MM.1S (cell line): ENCODE data around the gene GP1BA.

Source experiments
- DNase-seq: peaks from one replicate; pipeline ENCODE4 v3.0.0-alpha.2; 2015
- H2AFZ ChIP-seq: fragments of 300-600 bp; sonication (generic); 2 replicates; pipeline ENCODE4 v1.6.0; 2016; ENCODE audit warnings: antibody characterized with exemption, low read length
- H3F3A ChIP-seq: fragments of 300-600 bp; sonication (generic); 2 replicates; pipeline ENCODE4 v1.6.1; 2016; ENCODE audit warnings: mild to moderate bottlenecking, antibody characterized with exemption, low read length, moderate library complexity, mixed read lengths; ENCODE audit not compliant: insufficient read depth
- H3K27ac ChIP-seq: fragments of 300-600 bp; sonication (generic); 2 replicates; pipeline ENCODE4 v1.5.1; 2016; ENCODE audit warnings: mild to moderate bottlenecking, low read length
- H3K27me3 ChIP-seq: fragments of 300-600 bp; sonication (generic); replicated peaks from 2 replicates; pipeline ENCODE4 v1.6.0; 2016; ENCODE audit warnings: low read length; ENCODE audit not compliant: insufficient read depth
- H3K36me3 ChIP-seq: fragments of 300-600 bp; sonication (generic); replicated peaks from 2 replicates; pipeline ENCODE4 v1.6.1; 2016; ENCODE audit warnings: mild to moderate bottlenecking, low read length, mixed read lengths; ENCODE audit not compliant: insufficient read depth
- H3K4me1 ChIP-seq: fragments of 300-600 bp; sonication (generic); 2 replicates; pipeline ENCODE4 v1.6.1; 2016; ENCODE audit warnings: low read length, mixed read lengths
- H3K4me2 ChIP-seq: fragments of 300-600 bp; sonication (generic); 2 replicates; pipeline ENCODE4 v1.6.0; 2016; ENCODE audit warnings: low read depth, low read length
- H3K4me3 ChIP-seq: fragments of 300-600 bp; sonication (generic); 2 replicates; pipeline ENCODE4 v1.5.1; 2016; ENCODE audit warnings: low read length, mixed read lengths
- H3K79me2 ChIP-seq: fragments of 300-600 bp; sonication (generic); 2 replicates; pipeline ENCODE4 v1.6.1; 2016; ENCODE audit warnings: mixed run types, low read length, mixed read lengths
- H3K9ac ChIP-seq: fragments of 300-600 bp; sonication (generic); 2 replicates; pipeline ENCODE4 v1.6.1; 2016; ENCODE audit warnings: low read length, mixed read lengths
- H3K9me2 ChIP-seq: fragments of 300-600 bp; sonication (generic); replicated peaks from 2 replicates; pipeline ENCODE4 v1.6.1; 2016; ENCODE audit warnings: mild to moderate bottlenecking, low read length, mixed read lengths; ENCODE audit not compliant: insufficient read depth
- H3K9me3 ChIP-seq: fragments of 300-600 bp; sonication (generic); replicated peaks from 2 replicates; pipeline ENCODE4 v1.6.1; 2016; ENCODE audit warnings: mild to moderate bottlenecking, low read length, mixed read lengths; ENCODE audit not compliant: insufficient read depth
- H4K20me1 ChIP-seq: fragments of 300-600 bp; sonication (generic); 2 replicates; pipeline ENCODE4 v1.6.1; 2016; ENCODE audit warnings: mild to moderate bottlenecking, low read length, moderate library complexity, mixed read lengths; ENCODE audit not compliant: insufficient read depth
- EZH2 ChIP-seq: fragments of 300-600 bp; sonication (generic); optimal IDR thresholded peaks from 2 replicates; pipeline ENCODE3; 2017; ENCODE audit warnings: low read depth, mild to moderate bottlenecking, antibody characterized with exemption, low read length, mixed read lengths
- EZH2phosphoT487 ChIP-seq: fragments of 300-600 bp; sonication (generic); IDR thresholded peaks from 2 replicates; pipeline ENCODE4 v1.6.1; 2018; ENCODE audit warnings: antibody characterized with exemption, low read length
- TF ChIP-seq, protein P1 (sequence below): fragments of 300-600 bp; sonication (generic); IDR thresholded peaks from 2 replicates; pipeline ENCODE4 v1.5.1; 2016; ENCODE audit warnings: antibody characterized with exemption, low read length, mixed read lengths

GP1BA gene

GRCh38 chr17:4970273-4970672 lies 38.2 kb downstream of the GP1BA start:
- Histone ChIP-seq H3K4me1 (peaks cover 12% of the 10 kb centered on the region; the same call in 1 of the 2 replicates), H3K79me2 (peaks cover 23% of the 10 kb centered on the region), H3F3A (peaks cover 12% of the 10 kb centered on the region; the same call in 1 of the 2 replicates), H3K27ac (no peak overlapping the region), H3K27me3 (no peaks in the 10 kb centered on the region), H3K9ac (no peak overlapping the region), H3K4me2 (no peak overlapping the region), H2AFZ (no peak overlapping the region), H3K36me3 (no peaks in the 10 kb centered on the region), H3K4me3 (no peak overlapping the region), H3K9me3 (no peaks in the 10 kb centered on the region), H4K20me1 (no peaks in the 10 kb centered on the region), H3K9me2 (no peaks in the 10 kb centered on the region)
- no peak for TF ChIP-seq EZH2
- TF ChIP-seq EZH2phosphoT487, result no peak
- TF ChIP-seq, protein P1, sequence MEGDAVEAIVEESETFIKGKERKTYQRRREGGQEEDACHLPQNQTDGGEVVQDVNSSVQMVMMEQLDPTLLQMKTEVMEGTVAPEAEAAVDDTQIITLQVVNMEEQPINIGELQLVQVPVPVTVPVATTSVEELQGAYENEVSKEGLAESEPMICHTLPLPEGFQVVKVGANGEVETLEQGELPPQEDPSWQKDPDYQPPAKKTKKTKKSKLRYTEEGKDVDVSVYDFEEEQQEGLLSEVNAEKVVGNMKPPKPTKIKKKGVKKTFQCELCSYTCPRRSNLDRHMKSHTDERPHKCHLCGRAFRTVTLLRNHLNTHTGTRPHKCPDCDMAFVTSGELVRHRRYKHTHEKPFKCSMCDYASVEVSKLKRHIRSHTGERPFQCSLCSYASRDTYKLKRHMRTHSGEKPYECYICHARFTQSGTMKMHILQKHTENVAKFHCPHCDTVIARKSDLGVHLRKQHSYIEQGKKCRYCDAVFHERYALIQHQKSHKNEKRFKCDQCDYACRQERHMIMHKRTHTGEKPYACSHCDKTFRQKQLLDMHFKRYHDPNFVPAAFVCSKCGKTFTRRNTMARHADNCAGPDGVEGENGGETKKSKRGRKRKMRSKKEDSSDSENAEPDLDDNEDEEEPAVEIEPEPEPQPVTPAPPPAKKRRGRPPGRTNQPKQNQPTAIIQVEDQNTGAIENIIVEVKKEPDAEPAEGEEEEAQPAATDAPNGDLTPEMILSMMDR, result no peak
- no peak for DNase-seq

DNA sequence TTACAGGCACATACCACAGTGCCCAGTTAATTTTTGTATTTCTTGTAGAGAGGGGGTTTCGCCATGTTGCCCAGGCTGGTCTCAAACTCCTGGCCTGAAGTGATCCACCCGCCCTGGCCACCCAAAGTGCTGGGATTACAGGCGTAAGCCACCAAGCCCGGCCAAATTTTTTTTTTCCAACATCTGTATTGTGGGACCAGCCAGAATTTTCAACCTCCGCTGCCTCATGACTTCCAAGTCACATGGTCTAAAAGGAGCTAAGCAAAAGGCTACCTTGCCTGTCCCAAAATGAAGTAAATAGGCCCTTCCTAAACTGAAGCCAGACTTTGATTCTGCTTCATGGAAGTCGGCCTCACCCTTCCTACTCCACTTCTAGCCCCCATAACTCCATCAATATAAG lies 39.7 kb downstream of the GP1BA start:
- H3F3A ChIP-seq, result peaks cover 7% of the 10 kb centered on the region; the same call in 1 of the 2 replicates
- no peaks in the 10 kb centered on the region for H3K9me3 ChIP-seq
- no peaks in the 10 kb centered on the region for H3K27me3 ChIP-seq
- H2AFZ ChIP-seq, result no peak overlapping the region
- TF ChIP-seq, protein P1, result no peak
- TF ChIP-seq EZH2phosphoT487 (no peak), EZH2 (no peak)
- no peaks in the 10 kb centered on the region for H3K9me2 ChIP-seq
- no peak overlapping the region for H3K9ac ChIP-seq
- peaks cover 6% of the 10 kb centered on the region; the same call in 1 of the 2 replicates for H3K4me1 ChIP-seq
- no peak overlapping the region for H3K4me3 ChIP-seq
- no peaks in the 10 kb centered on the region for H4K20me1 ChIP-seq
- no peak overlapping the region for H3K4me2 ChIP-seq
- H3K27ac ChIP-seq, result no peak overlapping the region
- DNase-seq, result no peak
- H3K36me3 ChIP-seq, result no peaks in the 10 kb centered on the region
- peaks cover 11% of the 10 kb centered on the region for H3K79me2 ChIP-seq

DNA sequence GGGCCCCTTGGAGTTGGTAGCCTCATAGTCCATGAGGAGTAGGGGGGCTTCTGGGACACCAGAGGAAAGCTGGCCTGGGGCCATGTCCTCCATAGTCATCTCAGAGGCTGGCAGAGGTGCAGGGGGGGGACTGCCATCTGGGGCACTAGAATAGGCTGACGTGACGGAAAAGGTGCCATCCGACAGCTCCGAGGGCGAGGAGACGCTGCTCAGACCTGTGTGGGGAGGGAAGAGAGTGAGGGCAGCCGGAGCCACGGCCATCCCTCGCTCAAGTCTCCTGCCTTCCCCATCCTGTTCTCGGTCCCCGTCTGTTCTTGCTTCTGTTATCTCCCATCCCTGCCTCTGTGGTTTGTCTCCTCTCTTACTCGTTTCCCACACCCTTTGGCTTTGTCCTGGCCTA lies 40.2 kb downstream of the GP1BA start:
- Histone ChIP-seq H4K20me1 (no peaks in the 10 kb centered on the region), H3K4me2 (no peak overlapping the region), H3F3A (peaks cover 7% of the 10 kb centered on the region; the same call in 1 of the 2 replicates), H3K79me2 (peaks cover 11% of the 10 kb centered on the region), H2AFZ (no peak overlapping the region), H3K4me3 (no peak overlapping the region), H3K4me1 (peaks cover 6% of the 10 kb centered on the region; the same call in 1 of the 2 replicates), H3K9me3 (no peaks in the 10 kb centered on the region), H3K9me2 (no peaks in the 10 kb centered on the region), H3K27me3 (no peaks in the 10 kb centered on the region), H3K9ac (no peak overlapping the region), H3K27ac (no peak overlapping the region), H3K36me3 (no peaks in the 10 kb centered on the region)
- TF ChIP-seq EZH2phosphoT487 (no peak), EZH2 (no peak)
- TF ChIP-seq, protein P1, result no peak
- DNase-seq, result no peak
